GM18951 (cell line): ENCODE results near the gene IPO9.
"Not testable (repeated sequence)": the region's sequence is repeated elsewhere in the genome, so short reads cannot be mapped to it uniquely, and the experiment has no call there.

ENCODE experiments used
- POLR2A ChIP-seq: IDR thresholded peaks from 4 replicates; pipeline ENCODE4 v1.6.1; 2011; ENCODE audit warnings: mild to moderate bottlenecking; ENCODE audit not compliant: insufficient read length, insufficient read depth; ENCODE audit errors: extremely low read depth
- in situ Hi-C: fragments of 300-500 bp; cut with MboI; formaldehyde crosslinking; loops from one replicate; pipeline ENCODE4 v1.12.0; 2022; ENCODE audit warnings: low sequenced_read_pairs, mixed read lengths, inconsistent platforms; ENCODE audit not compliant: unreplicated experiment

IPO9 gene

DNA sequence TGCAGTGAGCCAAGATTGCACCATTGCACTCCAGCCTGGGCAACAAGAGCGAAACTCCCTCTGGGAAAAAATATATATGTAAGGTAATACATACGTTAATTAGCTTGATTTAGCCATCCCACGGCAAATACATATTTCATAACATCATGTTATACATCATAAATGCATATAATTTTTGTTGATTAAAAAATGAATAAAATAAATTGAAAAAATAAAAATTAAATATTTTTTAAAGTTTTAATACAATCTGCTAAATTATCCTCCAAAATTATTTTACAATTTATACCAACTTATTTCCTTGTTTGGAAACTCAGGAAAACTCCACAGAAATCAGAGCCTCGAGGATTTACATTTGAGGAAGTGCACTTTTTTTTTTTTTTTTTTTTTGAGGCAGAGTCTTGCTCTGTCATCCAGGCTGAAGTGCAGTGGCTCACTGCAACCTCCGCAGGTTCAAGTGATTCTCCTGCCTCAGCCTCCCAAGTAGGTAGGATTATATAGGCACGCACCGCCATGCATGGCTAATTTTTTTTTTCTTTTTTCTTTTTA lies 12.6 kb upstream of the IPO9 start:
- no peak for TF ChIP-seq POLR2A
- in situ Hi-C loops = no loop called here

- no peak for TF ChIP-seq POLR2A
- in situ Hi-C loops = no loop called here
These were observed 9.8 kb upstream of the IPO9 start for GRCh38 chr1:201818971-201819750.

DNA sequence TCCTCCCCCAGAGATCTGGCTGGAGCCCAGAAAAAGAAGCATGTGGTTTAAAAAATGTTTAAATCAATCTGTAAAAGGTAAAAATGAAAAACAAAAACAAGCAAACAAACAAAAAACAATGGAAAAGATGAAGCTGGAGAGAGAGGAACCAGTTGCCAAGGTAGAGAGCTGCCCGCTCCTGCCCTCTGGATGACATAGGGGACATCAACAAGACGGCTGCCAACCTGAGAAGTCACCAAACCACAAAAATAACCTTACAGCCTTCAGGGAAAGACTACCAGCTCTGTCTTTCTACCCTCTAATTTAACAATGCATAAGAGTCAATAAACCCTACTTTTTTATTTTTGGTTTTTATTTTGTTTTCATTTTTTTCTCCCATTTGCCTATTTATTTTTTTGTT lies 8.5 kb upstream of the IPO9 start:
- in situ Hi-C loops = no loop called here
- TF ChIP-seq POLR2A = no peak

GRCh38 chr1:201825245-201825644 lies 3.7 kb upstream of the IPO9 start:
- TF ChIP-seq POLR2A = no peak
- in situ Hi-C loops = no loop called here

DNA sequence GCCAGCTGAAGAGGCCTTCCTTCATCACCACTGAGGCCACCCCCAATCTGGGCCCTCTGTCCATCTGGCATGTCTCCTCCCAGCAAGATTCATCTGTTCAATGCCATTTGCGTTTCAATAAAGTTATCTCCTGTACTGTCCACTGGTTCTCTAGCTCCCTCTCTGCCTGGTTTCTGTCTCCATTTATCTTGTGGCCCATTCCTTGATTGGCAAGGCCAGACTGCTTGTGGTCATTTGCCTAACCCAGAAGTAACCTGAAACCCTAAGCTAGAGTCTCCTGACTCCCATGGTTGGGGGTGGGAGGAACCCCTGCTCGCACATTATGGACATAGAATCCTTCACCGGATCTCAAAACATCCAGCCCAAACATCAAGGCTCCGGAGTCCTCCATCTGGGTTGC lies 2.1 kb upstream of the IPO9 start:
- TF ChIP-seq POLR2A = no peak
- in situ Hi-C loops = no loop called here

DNA sequence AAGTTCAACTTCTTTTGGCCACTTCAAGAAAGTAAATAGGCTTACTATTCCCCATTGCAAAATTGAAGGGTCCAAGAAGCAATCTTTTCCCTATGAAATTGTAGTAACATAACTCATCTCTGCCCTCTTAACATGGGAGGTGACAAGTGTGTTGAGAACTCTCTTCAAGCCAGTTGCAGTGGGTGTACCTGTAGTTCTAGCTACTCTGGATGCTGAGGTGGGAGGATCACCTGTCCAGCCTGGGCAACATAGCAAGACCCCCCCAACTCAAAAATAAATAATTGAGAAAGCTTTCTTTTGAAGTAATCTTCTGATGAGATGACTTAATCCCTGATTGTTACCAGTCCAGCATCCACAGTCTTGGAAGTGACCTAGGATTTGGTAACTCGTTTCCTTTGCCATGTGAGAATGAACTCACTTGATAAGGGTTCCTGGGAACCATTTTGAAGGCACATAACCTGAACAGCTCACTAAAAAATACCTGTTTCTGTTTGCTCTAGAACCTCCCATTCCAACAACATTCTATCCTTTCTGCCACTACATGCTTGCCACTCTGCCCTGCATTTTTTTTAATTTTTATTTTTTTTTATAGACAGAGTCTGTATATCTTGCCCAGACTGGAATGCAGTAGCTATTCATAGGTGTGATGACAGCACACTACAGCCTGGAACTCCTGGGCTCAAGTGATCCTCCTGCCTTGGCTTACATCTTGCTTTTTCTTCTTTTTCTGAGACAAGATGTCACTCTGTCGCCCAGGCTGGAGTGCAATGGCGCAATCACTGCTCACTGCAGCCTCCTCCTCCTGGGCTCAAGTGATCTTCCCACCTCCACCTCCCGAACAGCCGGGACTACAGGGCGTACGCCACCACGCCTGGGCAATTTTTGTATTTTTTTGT lies 1.4 kb upstream of the IPO9 start:
- in situ Hi-C loops = no loop called here
- TF ChIP-seq POLR2A = no peak

DNA sequence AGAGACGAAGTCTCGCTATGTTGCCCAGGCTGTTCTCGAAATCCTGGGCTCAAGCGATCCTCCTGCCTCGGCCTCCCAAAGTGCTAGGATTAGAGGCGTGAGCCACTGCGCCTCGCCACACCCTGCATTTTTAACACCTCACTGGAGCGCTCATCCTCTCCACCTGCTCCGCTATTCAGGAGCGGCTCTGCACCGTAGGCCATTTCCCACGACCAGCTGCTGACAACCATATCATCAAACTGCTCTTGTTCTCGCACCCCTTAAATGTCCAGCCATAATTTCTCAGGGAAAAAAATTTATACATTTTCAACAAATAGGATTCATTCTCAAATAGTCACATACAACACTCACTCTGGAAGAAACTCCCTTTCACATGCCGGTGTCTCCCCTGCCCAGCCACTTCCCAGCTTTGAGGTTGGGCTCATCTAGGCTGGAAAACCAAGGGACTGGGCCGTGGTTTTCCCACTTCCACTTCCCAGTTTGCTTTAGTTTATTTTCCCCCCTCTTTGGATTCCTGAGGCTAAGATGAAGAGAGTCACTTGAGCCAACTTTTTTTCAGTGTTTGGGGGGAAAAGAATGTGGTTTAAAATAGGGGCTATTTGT lies 639 bp upstream of the IPO9 start:
- no peak for TF ChIP-seq POLR2A
- in situ Hi-C loops = no loop called here

- in situ Hi-C loops = no loop called here
- no peak for TF ChIP-seq POLR2A
These were observed 2.4 kb downstream of the IPO9 start for GRCh38 chr1:201831371-201831770.

- in situ Hi-C loops = no loop called here
- TF ChIP-seq POLR2A = no peak
These were observed 5.7 kb downstream of the IPO9 start for GRCh38 chr1:201834621-201835020.

- in situ Hi-C loops = no loop called here
- no peak for TF ChIP-seq POLR2A
These were observed 9.4 kb downstream of the IPO9 start for GRCh38 chr1:201838381-201838780.

DNA sequence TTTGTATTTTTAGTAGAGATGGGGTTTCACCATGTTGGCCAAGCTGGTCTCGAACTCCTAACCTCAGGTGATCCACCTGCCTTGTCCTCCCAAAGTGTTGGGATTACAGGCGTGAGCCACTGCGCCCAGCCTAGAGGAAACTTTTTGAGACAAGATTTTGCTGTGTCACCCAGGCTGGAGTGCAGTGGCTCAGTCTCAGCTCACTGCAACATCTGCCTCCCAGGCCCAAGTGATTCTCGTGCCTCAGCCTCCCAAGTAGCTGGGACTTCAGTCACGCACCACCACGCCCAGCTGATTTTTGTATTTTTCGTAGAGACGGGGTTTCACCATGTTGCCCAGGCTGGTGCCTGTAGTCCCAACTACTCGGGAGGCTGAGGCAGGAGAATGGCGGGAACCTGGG lies 10.1 kb downstream of the IPO9 start:
- in situ Hi-C loops = not testable (repeated sequence)

DNA sequence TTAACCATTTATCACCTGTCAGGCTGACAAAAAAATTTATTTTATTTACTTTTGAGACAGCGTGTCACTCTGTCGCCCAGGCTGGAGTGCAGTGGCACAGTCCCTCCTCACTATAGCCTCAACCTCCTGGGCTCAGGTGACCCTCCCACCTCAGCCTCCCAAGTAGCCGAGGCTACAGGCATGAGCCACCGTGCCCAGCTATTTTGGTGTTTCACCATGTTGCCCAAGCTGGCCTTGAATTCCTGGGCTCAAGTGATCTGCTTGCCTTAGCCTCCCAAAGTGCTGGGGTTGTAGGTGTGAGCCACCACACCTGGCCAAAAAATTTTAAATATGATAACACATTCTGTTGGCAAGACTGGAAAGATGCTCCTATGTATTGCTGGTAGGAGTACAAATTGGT lies 11.1 kb downstream of the IPO9 start:
- in situ Hi-C loops = no loop called here
- TF ChIP-seq POLR2A = no peak

- TF ChIP-seq POLR2A = no peak
- in situ Hi-C loops = no loop called here
These were observed 11.5 kb downstream of the IPO9 start for GRCh38 chr1:201840490-201840889.
